Keratinocyte (primary cell): ENCODE measurements around the gene NCKAP5. TPM values are rescaled to one million over a fixed set of nuclear protein-coding genes. Genes with fewer than 3 reads are reported as not detected.

ENCODE experiments used
- DNase-seq: peaks from one replicate; pipeline ENCODE4 v3.0.0-alpha.2; 2011; ENCODE audit warnings: low read depth, missing footprints, low spot score
- FAIRE-seq: peaks from 2 replicates; lab custom pipeline; 2011; peaks lifted over from hg19 to GRCh38; lab: Jason Lieb, UNC
- H2AFZ ChIP-seq: 2 replicates; pipeline ENCODE4 v1.6.0; 2012; ENCODE audit warnings: low read length, control low read depth, inconsistent platforms; ENCODE audit not compliant: control insufficient read depth
- H3K27ac ChIP-seq: 2 replicates; pipeline ENCODE4 v1.5.1; 2011; ENCODE audit warnings: low read length; ENCODE audit not compliant: control insufficient read depth, insufficient read depth
- H3K27me3 ChIP-seq: 3 replicates; pipeline ENCODE4 v1.6.0; 2011; ENCODE audit warnings: low read length; ENCODE audit not compliant: control insufficient read depth, insufficient read depth; ENCODE audit errors: extremely low read depth
- H3K36me3 ChIP-seq, 2 experiments: 2 replicates in 1 of 2; 3 replicates in 1 of 2; pipeline ENCODE4 v1.5.1; 2011; ENCODE audit warnings: low read length in 2 of 2, mild to moderate bottlenecking in 1 of 2; ENCODE audit not compliant: control insufficient read depth in 2 of 2, insufficient read depth in 2 of 2; ENCODE audit errors: extremely low read depth in 1 of 2
- H3K4me1 ChIP-seq: 3 replicates; pipeline ENCODE4 v1.5.1; 2011; ENCODE audit warnings: low read length; ENCODE audit not compliant: control insufficient read depth, insufficient read depth; ENCODE audit errors: extremely low read depth
- H3K4me2 ChIP-seq: 3 replicates; pipeline ENCODE4 v1.6.0; 2011; ENCODE audit warnings: low read depth, low read length; ENCODE audit not compliant: control insufficient read depth, insufficient read depth; ENCODE audit errors: extremely low read depth
- H3K4me3 ChIP-seq, 3 experiments: fragments of 200-600 bp in 1 of 3; sonication (generic) in 1 of 3; 2 replicates in 2 of 3; 3 replicates in 1 of 3; pipeline ENCODE4 v1.5.1; 2011 to 2016; ENCODE audit warnings: low read length in 3 of 3, mild to moderate bottlenecking in 3 of 3, control low read depth in 2 of 3, inconsistent platforms in 1 of 3, low read depth in 1 of 3, mixed read lengths in 1 of 3, mixed run types in 1 of 3, moderate library complexity in 1 of 3; ENCODE audit not compliant: control insufficient read depth in 2 of 3, insufficient read depth in 2 of 3; ENCODE audit errors: extremely low read depth in 1 of 3
- H3K79me2 ChIP-seq: 2 replicates; pipeline ENCODE4 v1.6.0; 2012; ENCODE audit warnings: low read length; ENCODE audit not compliant: control insufficient read depth, insufficient read depth
- H3K9ac ChIP-seq: 3 replicates; pipeline ENCODE4 v1.6.0; 2011; ENCODE audit warnings: low read length; ENCODE audit not compliant: control insufficient read depth, insufficient read depth; ENCODE audit errors: extremely low read depth
- H3K9me1 ChIP-seq: 3 replicates; pipeline ENCODE4 v1.6.0; 2011; ENCODE audit warnings: low read length; ENCODE audit not compliant: control insufficient read depth, insufficient read depth; ENCODE audit errors: extremely low read depth
- H3K9me3 ChIP-seq: 2 replicates; pipeline ENCODE4 v1.5.1; 2012; ENCODE audit warnings: low read depth, low read length; ENCODE audit not compliant: control insufficient read depth
- H4K20me1 ChIP-seq: 3 replicates; pipeline ENCODE4 v1.6.0; 2011; ENCODE audit warnings: low read length; ENCODE audit not compliant: control insufficient read depth, insufficient read depth; ENCODE audit errors: extremely low read depth
- EZH2 ChIP-seq: IDR thresholded peaks from one replicate; pipeline ENCODE4 v1.6.1; 2012; ENCODE audit warnings: inconsistent platforms, mild to moderate bottlenecking, low read length, moderate library complexity
- dilution Hi-C: fragments of 300-500 bp; cut with MboI; formaldehyde crosslinking; loops from one replicate; pipeline ENCODE4 v1.7.0; 2020; ENCODE audit warnings: low sequenced_read_pairs; ENCODE audit not compliant: extremely low pct_ligation_motif_present
- polyA plus RNA-seq, 5 experiments: library from polyadenylated mRNA; depleted of rRNA in 3 of 5; stranded (reverse) in 3 of 5; stranded (forward) in 1 of 5; unstranded in 1 of 5; fragments of >200 nt; gene quantifications; 1 replicate in 1 of 5; 2 replicates in 3 of 5; 3 replicates in 1 of 5; pipeline versions ENCODE4 v1.2.1 to v1.2.3, GENCODE V29; 2011 to 2012; ENCODE audit warnings: missing spikeins in 2 of 5, low read depth in 1 of 5, low replicate concordance in 1 of 5
- TF ChIP-seq, protein P1 (sequence below), 3 experiments: IDR thresholded peaks in 1 of 3; conservative IDR thresholded peaks in 1 of 3; optimal IDR thresholded peaks in 1 of 3; 2 replicates in 2 of 3; 3 replicates in 1 of 3; pipeline versions ENCODE3 to v1.5.1; 2011; ENCODE audit warnings: low read length in 3 of 3, mild to moderate bottlenecking in 3 of 3, moderate library complexity in 2 of 3, control low read depth in 1 of 3, inconsistent platforms in 1 of 3; ENCODE audit not compliant: insufficient read depth in 2 of 3; ENCODE audit errors: extremely low read depth in 1 of 3

Gene NCKAP5
- polyA plus RNA-seq, 1 donor (not counting 4 experiments of a cell fraction or from before 2014, with no cell fraction given), result 3.6 TPM

DNA sequence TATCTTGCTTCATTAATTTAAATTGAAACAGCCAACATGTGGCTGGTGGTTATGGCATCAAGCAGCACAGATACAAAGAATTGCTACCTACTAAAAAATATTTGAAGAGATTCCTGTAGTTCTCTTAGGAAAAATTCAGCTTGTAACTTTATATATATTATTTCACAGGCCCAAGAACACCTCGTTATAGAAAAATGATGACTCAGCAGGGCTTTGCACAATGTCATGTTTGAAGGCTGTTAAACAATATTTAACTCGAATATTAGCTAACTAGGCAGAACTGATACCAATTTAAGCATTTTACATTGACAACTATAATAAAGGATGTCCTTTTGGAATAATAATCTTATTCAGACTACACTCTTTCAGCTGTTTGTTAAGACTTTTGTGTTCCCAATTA, 795.9 kb downstream of the NCKAP5 start:
- Histone ChIP-seq H3K4me2 (no peak overlapping the region), H3K9me3 (no peaks in the 10 kb centered on the region), H3K27ac (no peak overlapping the region), H4K20me1 (no peaks in the 10 kb centered on the region), H3K36me3 (no peaks in the 10 kb centered on the region), H3K79me2 (no peaks in the 10 kb centered on the region), H2AFZ (no peak overlapping the region), H3K27me3 (no peaks in the 10 kb centered on the region), H3K9me1 (no peaks in the 10 kb centered on the region), H3K4me3 (no peak overlapping the region), H3K4me1 (no peaks in the 10 kb centered on the region), H3K9ac (no peak overlapping the region)
- FAIRE-seq, result no peak
- no peak for DNase-seq
- dilution Hi-C loops, result no loop called here
- no peak for TF ChIP-seq EZH2
- TF ChIP-seq, protein P1, sequence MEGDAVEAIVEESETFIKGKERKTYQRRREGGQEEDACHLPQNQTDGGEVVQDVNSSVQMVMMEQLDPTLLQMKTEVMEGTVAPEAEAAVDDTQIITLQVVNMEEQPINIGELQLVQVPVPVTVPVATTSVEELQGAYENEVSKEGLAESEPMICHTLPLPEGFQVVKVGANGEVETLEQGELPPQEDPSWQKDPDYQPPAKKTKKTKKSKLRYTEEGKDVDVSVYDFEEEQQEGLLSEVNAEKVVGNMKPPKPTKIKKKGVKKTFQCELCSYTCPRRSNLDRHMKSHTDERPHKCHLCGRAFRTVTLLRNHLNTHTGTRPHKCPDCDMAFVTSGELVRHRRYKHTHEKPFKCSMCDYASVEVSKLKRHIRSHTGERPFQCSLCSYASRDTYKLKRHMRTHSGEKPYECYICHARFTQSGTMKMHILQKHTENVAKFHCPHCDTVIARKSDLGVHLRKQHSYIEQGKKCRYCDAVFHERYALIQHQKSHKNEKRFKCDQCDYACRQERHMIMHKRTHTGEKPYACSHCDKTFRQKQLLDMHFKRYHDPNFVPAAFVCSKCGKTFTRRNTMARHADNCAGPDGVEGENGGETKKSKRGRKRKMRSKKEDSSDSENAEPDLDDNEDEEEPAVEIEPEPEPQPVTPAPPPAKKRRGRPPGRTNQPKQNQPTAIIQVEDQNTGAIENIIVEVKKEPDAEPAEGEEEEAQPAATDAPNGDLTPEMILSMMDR (optimal IDR thresholded peaks at IDR 0.05 in 1 of 3, IDR thresholded peaks at IDR 0.05 in 1 of 3, conservative IDR thresholded peaks at IDR 0.05 in 1 of 3; ENCODE audit: extremely low read depth in 1 of 3, insufficient read depth in 2 of 3, low read length in 3 of 3), result no peak

DNA sequence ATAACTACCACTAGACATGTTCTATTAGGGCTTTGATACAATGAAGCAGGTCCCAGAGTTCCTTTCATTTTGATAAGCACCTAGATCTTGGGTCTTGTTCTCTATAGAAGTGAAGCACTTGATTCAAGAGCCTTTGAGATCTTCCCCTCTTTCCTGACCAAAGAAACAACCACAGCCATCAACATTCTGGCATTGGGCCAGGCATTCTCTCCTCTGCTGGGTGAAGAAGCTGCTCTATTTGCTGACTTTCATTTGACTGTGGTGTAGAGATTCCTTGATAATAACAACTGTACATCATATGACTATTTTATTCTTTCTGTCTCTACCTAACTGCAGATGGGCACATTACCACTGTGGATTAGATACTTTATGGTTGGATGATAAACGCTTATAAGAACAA, 801.7 kb downstream of the NCKAP5 start:
- no peak for TF ChIP-seq EZH2
- TF ChIP-seq, protein P1 (optimal IDR thresholded peaks at IDR 0.05 in 1 of 3, IDR thresholded peaks at IDR 0.05 in 1 of 3, conservative IDR thresholded peaks at IDR 0.05 in 1 of 3; ENCODE audit: extremely low read depth in 1 of 3, insufficient read depth in 2 of 3, low read length in 3 of 3), result no peak
- Histone ChIP-seq H3K9me1 (no peaks in the 10 kb centered on the region), H4K20me1 (no peaks in the 10 kb centered on the region), H3K4me2 (no peak overlapping the region), H3K79me2 (no peaks in the 10 kb centered on the region), H3K4me1 (no peaks in the 10 kb centered on the region), H2AFZ (no peak overlapping the region), H3K27me3 (no peaks in the 10 kb centered on the region), H3K27ac (no peak overlapping the region), H3K9ac (no peak overlapping the region), H3K4me3 (no peak overlapping the region), H3K36me3 (no peaks in the 10 kb centered on the region), H3K9me3 (no peaks in the 10 kb centered on the region)
- FAIRE-seq (no peak), DNase-seq (no peak)
- dilution Hi-C loops, result no loop called here
